HG02588 (cell line): ENCODE results near the gene ATAD1.
A peak's percentile ranks its signal among the peaks of the same experiment; 100 is the strongest.
"Not testable (repeated sequence)": the region's sequence is repeated elsewhere in the genome, so short reads cannot be mapped to it uniquely, and the experiment has no call there.

Experiments used
- ATAC-seq: cut with Tn5 transposase; IDR thresholded peaks from one replicate; pipeline ENCODE4 v1.9.1; 2021; ENCODE audit warnings: mild to moderate bottlenecking, moderate library complexity; ENCODE audit not compliant: unreplicated experiment

The ATAD1 gene

GRCh38 chr10:87817609-87818504 lies at the start of gene ATAD1:
Gene ATAD1 (minus strand): TSS chr10:87818226. CDS start chr10:87814599, 3,627 bp downstream.
- peak; percentile 69 for ATAC-seq

- ATAC-seq: no peak
Measured at GRCh38 chr10:87867453-87867852, 49.4 kb upstream of the ATAD1 start.

- no peak for ATAC-seq
Measured at GRCh38 chr10:87866412-87866974, 48.5 kb upstream of the ATAD1 start.

- ATAC-seq: no peak
Measured at GRCh38 chr10:87865241-87865881, 47.3 kb upstream of the ATAD1 start.

- no peak for ATAC-seq
Measured at GRCh38 chr10:87864496-87865059, 46.6 kb upstream of the ATAD1 start.

- not testable (repeated sequence) for ATAC-seq
Measured at GRCh38 chr10:87863951-87864495, 46.0 kb upstream of the ATAD1 start.

- peak; percentile 40 for ATAC-seq
Measured at GRCh38 chr10:87863053-87863943, 45.3 kb upstream of the ATAD1 start, which contains the start of the genes KLLN and PTEN. Gene KLLN (minus strand): TSS chr10:87863533. CDS start chr10:87862487, 1,046 bp downstream. Gene PTEN (plus strand): TSS chr10:87863625. CDS start chr10:87864470, 845 bp downstream.

GRCh38 chr10:87862679-87863052 lies 44.6 kb upstream of the ATAD1 start:
- ATAC-seq: peak; percentile 6

GRCh38 chr10:87861953-87862678 lies 44.1 kb upstream of the ATAD1 start:
- ATAC-seq: peak; percentile 49

GRCh38 chr10:87861566-87861952 lies 43.5 kb upstream of the ATAD1 start:
- peak; percentile 12 for ATAC-seq

GRCh38 chr10:87860816-87861403 lies 42.9 kb upstream of the ATAD1 start:
- no peak for ATAC-seq

- no peak for ATAC-seq
Measured at GRCh38 chr10:87860156-87860795, 42.2 kb upstream of the ATAD1 start.

- ATAC-seq: not testable (repeated sequence)
Measured at GRCh38 chr10:87855665-87856064, 37.6 kb upstream of the ATAD1 start.

- ATAC-seq: not testable (repeated sequence)
Measured at GRCh38 chr10:87855247-87855646, 37.2 kb upstream of the ATAD1 start.

- ATAC-seq: no peak
Measured at GRCh38 chr10:87852089-87852488, 34.1 kb upstream of the ATAD1 start.

- no peak for ATAC-seq
Measured at GRCh38 chr10:87850742-87851205, 32.7 kb upstream of the ATAD1 start.

GRCh38 chr10:87849001-87849400 lies 31.0 kb upstream of the ATAD1 start:
- no peak for ATAC-seq

- no peak for ATAC-seq
Measured at GRCh38 chr10:87847550-87847949, 29.5 kb upstream of the ATAD1 start.
